GM04504 (cell line): ENCODE results near the gene C8G.

Experiments
- DNase-seq: peaks from one replicate; pipeline ENCODE4 v3.0.0-alpha.2; 2012; ENCODE audit warnings: low read depth

Gene C8G

DNA sequence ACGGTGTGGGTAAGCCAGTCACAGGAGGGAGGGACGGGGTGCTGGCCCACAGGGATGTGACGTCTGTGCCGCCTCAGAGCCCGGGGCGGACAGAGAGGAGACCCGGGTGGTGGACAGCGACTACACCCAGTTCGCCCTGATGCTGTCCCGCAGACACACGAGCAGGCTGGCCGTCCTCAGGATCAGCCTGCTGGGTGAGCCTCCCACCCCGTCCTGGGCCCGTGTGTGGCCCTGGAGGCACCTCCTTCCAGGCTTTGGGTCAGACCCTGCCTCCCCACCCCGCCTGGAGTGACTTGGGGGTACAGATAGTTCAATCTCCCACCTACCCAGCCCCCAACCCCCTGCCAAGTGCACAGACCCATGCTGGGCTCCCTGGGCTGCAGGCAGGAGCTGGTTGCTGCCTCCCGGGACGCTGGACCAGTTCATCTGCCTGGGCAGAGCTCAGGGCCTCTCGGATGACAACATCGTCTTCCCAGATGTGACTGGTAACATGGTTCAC, 8.8 kb downstream of the C8G start:
- no peak for DNase-seq

DNA sequence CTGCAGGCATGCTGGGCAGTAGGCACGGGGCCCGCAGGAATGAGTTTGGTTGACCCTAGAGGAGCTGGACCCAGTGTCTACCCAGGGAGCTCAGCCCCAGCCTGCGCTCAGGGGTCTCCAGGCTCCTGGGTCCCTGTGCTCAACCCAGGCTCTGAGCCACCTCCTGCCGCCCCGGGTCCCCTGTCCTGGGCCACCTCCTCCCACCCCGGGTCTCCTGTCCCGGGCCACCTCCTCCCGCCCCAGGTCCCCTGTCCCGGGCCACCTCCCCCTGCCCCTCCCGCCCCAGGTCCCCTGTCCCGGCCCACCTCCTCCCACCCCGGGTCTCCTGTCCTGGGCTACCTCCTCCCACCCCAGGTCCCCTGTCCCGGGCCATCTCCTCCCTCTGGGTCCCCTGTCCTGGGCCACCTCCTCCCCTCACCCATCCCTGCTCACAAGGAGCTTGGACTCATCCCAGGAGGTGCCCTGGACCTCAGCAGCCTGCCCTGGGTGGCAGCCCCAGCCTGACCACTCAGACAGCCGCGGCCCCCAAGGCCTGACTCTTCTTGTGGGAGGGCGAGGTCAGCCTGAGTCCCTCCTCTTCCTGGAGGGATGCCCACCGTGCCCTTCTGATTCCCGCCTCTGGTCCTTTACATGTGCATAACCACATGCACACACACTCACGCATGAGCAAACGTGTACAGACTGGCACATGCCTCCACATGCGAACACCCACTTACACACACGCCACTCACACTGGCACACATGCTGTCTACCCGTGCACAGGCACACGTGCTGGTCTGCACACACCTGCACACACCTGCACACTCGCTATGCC, 9.4 kb downstream of the C8G start:
- no peak for DNase-seq

DNA sequence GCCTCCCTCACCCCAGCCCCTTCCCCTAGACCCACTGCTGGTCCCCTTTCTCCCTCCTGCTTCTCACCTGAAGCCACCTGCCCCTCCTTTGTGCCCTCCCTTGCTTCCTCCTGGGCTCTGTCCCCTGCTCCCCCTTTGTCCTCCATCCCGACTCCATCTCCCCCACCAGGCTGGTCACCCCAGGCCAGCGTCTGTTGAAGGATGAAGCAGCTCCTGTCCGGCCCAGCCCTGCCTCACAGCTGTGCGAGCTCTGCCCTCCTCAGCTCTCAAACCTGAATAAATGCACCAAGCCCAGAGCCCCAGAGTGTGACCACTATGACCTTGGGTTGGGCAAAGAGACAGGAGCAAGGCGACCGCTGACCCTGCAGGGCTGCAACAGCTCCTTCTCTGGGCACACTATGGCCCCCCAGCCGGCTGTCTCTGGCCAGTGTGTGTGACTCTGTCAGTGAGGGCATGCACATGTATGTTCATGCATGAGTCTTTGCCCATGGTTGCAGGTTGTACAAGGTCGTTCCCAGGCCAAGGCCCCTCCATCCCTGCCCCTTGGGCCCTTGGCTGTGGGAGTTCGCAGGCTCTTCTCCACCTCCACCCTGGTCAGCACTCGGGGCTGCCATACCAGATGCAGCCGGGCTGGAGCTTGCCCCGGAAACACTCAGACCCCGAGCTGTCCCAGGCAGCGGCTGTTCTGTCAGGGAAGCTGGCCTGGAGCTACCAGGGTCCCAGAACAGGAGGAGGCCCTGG, 10.3 kb downstream of the C8G start:
- no peak for DNase-seq

DNA sequence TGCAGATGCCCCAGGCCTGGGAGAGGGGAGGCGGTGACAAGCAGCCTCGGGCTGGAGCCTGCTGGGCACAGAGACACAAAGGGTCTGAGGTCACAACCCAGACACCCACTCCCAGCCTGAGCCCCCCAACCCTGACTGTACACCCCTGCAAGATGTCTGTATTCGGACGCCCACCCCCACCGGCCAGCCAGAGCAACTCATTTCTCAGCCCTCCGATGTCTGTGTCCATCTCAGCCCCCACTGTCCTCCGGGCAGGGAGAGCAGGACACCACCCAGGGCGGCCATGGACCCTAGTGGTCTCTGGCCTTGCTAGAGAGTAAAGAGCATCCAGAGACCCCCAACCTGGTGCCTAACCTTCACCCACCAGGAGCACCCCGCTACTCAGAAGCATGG, 10.9 kb downstream of the C8G start:
- DNase-seq: no peak

DNA sequence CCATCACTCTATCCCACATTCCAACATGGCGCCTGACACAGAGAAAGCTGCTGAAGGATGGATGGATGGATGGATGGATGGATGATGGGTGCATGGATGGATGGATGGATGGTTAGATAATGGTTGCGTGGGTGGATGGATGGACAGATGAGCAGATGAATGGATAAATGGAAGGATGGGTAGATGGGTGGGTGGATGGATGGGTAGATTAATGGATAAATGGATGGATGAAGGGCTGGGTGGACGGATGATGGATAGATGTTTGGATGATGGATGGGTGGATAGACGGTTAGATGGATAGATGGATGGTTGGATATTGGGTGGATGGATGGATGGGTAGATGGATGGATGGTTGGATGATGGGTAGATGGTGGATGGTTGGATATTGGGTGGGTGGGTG, 11.6 kb downstream of the C8G start:
- DNase-seq: no peak

DNA sequence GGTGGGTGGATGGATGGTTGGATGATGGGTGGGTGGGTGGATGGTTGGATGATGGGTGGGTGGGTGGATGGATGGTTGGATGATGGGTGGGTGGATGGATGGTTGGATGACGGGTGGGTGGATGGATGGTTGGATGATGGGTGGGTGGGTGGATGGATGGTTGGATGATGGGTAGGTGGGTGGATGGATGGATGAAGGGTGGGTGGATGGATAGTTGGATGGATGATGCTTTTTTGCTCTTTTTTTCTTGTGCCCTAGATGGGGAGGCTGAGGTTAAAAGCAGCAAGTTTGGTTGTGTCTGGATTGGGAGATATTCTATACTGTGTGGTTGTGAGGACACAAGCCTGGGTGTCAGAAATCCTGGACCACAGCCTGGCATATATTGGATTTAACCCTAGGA, 12.4 kb downstream of the C8G start:
- no peak for DNase-seq

DNA sequence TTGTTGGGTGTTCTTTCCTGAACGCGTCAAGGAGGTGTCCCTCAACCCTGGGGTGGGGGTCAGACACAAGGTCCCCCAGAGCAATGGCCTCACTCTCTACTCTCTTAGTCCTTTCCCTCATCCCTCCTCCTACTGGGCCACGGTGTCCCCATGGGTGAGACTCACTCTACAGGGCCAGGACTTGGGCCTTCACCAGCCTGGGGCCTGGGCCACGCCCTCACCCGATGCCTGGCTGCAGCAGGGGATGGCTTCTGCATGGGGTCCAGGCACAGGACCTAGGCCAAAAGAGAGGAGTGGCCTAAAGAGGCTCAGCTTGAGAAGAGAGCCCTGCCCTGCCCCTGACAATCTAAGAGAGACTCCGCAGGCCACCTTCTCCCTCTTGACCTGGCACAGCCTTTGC, 12.9 kb downstream of the C8G start:
- no peak for DNase-seq

DNA sequence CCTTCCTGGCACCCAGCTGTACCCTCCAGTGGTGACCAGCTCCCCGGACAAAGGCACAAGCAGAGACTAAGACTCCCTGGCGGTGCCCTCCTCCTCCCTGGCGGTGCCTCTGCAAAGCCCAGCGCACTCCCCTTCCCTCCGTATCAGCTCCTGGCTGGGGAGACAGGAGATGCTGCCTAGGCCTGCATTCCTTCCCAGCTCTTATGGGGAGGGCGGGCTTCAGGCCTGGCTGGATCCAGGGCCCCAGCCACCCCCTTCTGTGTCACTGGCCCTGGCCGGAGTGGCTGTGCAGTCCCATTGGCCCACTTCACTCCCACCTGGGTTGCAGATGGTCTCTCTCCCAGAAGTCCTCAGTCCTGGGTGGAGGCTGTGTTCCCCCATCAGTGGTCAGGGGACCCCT, 13.4 kb downstream of the C8G start:
- no peak for DNase-seq

DNA sequence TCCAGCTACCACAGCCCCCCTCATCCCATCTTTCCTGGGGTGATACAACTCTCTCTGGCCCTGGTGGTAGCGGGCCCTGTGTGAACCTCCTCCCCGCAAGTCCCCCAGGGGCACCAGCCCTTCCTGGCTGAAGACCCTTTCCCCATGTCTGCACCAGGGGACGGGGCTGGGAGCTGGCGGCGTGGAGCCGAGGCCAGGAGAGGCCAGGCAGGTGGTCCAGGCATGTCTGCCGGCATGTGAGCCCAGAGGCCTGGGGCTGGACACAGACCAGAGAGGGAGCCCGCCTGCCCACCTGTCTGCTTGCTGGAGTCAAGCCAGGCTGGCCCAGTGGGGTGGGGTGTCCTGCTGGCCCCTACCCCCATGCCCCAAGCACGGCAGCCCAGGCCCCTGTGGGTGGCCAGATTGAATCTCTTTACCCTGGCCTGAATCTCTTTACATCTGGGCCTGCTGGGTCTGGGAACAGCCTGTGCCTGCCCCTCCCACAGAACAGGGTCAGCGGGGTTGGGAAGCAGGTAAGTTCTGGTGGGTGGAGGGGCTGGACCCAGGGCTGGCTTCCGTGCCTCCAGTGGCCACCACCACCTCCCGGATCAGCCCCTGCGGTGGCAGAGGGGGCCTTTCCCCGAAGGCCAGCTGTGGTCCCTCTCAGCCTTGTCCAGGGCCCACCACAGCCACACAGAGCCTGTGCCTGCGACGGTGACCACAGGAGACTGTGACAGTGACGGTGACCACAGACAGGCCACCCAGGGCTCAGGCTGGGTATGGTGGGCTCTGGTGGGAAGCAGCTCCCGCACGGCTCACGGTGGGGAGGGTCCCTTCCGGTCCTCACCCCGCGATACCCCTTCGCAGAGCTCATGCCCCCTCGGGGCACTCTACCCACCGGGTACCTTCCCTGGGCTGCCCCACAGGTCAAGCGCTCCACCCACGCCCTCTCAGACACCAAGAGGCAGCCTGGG, 14.1 kb downstream of the C8G start:
- no peak for DNase-seq

DNA sequence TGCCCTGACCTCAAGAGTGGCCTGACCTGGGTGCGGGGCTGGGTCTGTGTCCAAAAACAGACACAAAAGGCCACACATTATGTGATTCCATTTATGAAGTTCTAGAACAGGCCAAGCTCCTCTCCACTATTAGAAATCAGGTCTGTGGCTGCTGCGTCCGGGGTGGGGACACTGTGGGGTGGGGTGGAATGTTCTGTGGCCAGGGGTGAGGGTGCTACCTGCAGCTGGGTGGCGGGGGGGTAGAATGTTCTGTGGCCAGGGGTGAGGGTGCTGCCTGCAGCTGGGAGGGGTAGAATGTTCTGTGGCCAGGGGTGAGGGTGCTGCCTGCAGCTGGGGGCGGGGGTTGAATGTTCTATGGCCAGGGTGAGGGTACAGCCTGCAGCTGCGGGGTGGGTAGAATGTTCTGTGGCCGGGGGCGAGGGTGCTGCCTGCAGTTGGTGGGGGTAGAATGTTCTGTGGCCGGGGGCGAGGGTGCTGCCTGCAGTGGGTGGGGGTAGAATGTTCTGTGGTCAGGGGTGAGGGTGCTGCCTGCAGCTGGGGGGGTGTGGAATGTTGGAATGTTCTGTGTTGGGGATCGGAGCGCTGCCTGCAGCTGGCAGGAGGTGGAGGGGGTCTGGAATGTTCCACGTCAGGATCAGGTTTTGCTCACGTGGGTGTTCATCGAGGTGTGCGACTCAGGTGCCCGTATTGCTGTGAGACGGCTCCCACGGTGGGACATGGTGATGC, 15.3 kb downstream of the C8G start:
- no peak for DNase-seq

DNA sequence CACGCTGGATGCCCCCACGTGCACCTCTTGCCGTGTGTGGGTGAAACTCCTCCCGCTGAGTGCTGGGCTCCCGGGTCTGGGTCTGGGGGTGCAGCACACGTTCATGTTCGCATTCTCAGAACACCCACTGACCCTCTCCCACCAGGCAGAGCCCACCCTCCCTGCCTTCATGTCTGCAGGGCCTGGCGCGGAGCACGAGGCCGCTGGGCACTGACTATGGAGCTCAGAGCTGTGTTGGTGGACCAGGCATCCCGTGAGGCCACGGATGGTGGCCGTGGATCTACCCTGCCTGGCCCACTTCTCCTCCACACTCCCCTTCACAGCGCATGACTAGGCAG, 15.9 kb downstream of the C8G start:
- DNase-seq: no peak

DNA sequence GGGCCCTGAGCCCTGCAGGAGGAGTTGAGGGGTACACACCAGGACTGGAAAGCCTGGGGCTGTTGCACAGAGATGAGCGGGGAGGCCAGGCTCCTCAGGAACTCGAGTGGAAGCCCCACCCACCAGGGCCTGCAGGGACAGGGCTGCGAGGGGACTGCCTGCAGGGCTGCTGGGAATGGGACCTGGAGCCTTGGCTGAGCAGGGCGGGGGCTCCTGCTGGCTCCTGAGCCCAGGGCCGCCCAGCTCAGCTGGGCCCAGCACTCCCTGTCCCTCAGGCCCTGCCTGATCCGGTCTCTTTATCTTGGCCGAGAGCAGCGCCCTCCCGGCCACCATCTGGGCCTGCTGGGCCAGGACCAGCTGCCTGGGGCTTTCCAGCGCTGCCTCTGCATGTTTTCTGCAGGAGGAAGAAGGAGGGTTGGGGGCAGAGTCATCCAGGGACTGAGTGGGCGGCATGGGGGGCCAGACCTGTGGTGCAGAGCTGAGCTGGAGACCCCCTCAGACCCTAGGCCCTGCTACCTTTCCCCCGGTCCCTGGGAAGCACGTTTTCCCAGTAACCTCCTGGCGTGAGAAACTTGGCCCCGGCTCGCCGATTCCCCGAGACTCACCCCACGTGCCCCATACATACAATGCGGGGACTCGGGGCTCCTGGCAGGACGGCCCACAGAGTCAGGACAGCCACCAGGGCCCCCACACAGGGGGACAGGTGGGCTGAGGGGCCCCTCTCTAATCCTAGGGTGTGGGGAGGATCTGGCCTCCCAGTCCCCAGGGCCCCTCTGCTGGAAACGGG, 16.4 kb downstream of the C8G start:
- DNase-seq: no peak

DNA sequence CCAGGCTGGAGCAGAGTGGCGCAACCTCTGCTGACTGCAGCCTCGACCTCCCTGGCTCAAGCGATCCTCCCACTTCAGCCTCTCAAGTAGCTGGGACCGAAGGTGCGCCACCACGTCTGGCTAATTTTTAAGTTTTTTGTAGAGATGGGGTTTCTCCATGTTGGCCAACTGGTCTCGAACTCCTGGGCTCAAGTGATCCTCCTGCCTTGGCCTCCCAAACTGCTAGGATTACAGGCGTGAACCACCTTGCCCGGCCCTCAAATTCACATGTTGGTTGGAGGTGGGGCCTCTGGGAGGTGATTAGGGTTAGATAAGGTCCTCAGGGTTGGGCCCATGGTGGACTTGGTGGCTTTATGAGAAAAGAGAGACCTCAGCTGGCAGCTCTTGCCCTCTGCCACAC, 17.1 kb downstream of the C8G start:
- no peak for DNase-seq

DNA sequence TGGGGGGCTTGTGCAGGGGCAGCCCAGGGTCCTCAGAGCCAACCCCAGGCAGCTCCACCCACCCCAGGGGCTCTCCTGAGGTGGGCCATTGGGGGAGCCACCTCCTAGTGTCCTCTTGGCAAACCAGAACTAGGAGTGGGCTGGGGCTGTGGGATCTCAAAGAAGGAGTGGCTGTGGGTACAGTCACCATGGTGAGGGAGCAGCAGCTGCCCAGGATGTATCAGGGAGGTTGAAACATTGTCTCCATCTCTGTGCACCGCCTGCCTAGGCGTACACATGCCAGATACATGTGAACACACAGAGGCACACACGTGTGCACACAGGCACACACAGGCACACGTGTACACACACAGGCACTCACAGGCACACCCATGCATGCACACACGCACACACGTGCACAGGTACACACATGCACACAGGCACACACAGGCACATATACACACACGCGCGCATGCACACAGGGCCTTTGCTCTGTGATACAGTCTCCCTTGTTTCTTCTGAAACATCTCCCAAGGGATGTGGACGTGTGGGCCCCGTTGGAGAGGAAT, 17.7 kb downstream of the C8G start:
- no peak for DNase-seq

DNA sequence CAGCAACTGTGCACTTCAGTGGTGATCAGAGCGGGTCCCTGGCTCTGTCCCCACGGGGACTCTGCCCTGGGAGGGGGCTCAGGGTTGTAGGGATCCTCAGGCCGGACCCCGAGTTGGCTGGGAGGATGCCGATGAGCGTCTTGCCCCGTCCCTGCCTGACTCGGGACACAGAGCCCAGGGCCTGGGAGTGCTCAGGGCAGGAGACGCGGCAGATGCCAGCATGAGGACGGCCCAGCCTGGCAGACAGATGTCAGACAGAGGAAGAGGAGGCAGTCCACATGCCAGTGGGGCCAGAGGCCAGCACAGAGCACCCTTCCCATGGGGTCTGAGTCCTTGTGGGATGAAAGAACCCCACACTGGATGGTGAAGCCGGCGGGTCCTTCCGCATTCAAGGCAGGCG, 18.3 kb downstream of the C8G start:
- DNase-seq: no peak

DNA sequence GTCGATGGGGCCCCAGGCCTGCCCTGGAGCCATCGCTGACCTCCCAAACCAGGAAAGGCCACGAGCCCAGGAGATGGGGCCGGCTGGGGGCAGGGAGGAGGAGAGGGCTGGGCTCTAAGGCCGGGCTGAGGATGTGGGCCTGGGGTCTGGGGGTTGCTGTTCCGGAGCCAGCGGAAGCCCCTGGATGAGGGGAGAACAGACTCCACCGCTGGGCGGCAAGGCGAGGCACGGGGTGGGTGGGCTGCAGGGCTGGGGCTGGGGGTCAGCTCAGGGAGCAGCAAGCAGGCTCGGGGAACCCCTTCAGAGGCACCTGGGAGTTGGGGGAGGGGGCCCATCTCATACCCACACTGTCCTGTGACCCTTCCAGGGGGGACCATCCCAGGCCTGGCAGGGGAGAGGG, 18.7 kb downstream of the C8G start:
- no peak for DNase-seq

DNA sequence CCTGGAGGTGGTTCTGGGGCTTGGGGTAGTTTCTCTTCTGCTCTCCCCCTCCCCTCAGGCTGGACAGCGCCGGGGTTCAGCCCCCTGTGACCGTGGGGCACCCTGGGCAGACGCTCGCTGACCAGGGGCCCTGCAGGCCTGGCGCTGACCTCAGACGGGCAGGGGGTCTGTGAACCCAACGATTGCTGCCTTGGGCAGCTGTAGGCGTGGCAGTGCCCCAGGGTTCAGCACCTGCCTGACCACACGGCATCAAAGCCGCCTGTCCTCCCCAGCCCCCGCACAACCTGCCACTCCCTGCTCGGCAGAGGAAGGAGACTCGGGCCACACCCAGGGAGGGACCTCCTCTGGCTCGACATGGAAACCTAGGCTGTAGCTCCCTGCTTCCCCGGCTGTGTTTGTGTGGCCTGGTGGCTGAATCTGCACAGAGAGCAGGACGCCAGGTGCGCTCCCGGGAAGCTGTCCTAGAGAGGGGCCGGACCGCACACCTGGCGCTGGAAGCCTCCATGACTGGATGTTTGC, 19.2 kb downstream of the C8G start:
- no peak for DNase-seq

DNA sequence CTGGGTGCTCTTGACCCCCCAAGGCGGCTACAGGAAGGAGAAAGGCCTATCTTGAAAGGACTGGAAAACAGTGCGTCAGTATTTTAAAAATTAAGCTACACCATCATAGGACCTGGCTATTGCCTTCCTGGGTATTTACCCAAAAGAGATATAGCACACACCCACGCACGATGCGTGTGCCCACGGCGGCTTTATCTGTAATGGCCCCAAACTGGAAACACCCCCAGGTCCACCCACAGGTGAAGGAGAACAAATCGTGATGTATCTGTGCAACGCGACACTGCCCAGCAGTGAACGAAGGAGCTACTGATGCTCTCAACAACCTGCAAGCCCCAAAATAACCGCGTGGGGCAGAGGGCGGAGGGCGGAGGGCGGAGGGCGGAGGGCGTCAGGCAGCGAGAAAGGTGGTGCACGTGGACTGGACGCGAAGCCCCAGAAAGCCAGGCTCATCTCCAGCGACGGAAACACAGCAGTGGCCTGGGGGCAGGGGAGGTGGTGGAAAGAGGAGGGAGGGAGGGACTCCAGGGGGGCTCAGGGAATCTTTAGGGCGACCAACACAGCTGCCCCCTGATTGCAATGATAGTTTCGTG, 19.9 kb downstream of the C8G start:
- no peak for DNase-seq

DNA sequence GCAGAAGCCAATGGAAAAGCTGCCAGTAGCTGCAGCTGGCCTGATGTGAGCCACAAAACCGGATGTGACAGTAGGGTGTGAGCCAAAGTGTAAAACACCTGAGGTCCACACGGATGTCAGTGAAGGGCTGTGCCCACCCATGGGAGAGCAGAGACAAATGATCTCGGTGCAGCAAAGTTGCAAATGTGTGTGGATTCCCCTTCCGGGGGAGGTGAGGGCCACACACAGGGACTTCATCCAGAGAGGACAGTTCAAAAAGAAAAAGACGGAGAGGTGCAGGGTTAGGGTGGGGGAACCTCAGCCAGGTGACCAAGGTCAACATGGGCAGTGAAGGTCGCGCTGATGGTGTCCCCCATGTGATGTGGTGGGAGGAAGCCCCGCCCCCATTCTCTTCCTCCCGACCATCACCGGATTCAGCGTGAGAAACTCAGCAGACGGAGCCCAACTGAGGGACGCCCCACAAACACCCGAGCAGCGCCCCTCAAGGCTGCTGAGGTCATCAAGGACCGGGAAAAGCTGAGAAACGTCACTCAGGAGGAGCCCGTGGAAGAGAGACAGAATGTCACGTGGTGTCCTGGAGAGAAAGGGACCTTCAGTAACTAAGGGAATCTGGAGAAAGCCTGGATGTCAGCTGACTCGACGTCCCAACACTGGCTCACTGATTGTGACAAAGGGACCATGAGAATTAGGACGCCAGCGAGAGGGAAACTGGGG, 20.9 kb downstream of the C8G start:
- no peak for DNase-seq
